GM21717 (cell line): ENCODE data around the gene NAALADL2.

Experiments
- ATAC-seq: cut with Tn5 transposase; IDR thresholded peaks from one replicate; pipeline ENCODE4 v1.9.1; 2021; ENCODE audit warnings: mild to moderate bottlenecking, moderate library complexity; ENCODE audit not compliant: unreplicated experiment

NAALADL2 gene

GRCh38 chr3:175295248-175296130 lies 436.4 kb downstream of the NAALADL2 start:
- no peak for ATAC-seq

GRCh38 chr3:175297216-175297615 lies 438.1 kb downstream of the NAALADL2 start:
- no peak for ATAC-seq

GRCh38 chr3:175301741-175302140 lies 442.6 kb downstream of the NAALADL2 start:
- ATAC-seq = no peak

GRCh38 chr3:175304404-175304803 lies 445.3 kb downstream of the NAALADL2 start:
- ATAC-seq = no peak

- no peak for ATAC-seq
Observed at GRCh38 chr3:175307642-175308041, 448.5 kb downstream of the NAALADL2 start.

GRCh38 chr3:175308097-175308496 lies 449.0 kb downstream of the NAALADL2 start:
- ATAC-seq = no peak

- ATAC-seq = no peak
Observed at GRCh38 chr3:175310046-175310445, 450.9 kb downstream of the NAALADL2 start.

- no peak for ATAC-seq
Observed at GRCh38 chr3:175311404-175311803, 452.3 kb downstream of the NAALADL2 start.

- ATAC-seq = no peak
Observed at GRCh38 chr3:175311946-175312345, 452.8 kb downstream of the NAALADL2 start.

- ATAC-seq = no peak
Observed at GRCh38 chr3:175312791-175313190, 453.7 kb downstream of the NAALADL2 start.

GRCh38 chr3:175316799-175317198 lies 457.7 kb downstream of the NAALADL2 start:
- ATAC-seq = no peak

- ATAC-seq = no peak
Observed at GRCh38 chr3:175325440-175325839, 466.3 kb downstream of the NAALADL2 start.

GRCh38 chr3:175326041-175326440 lies 466.9 kb downstream of the NAALADL2 start:
- no peak for ATAC-seq

GRCh38 chr3:175329373-175329772 lies 470.2 kb downstream of the NAALADL2 start:
- ATAC-seq = no peak

- no peak for ATAC-seq
Observed at GRCh38 chr3:175335229-175335628, 476.1 kb downstream of the NAALADL2 start.

- no peak for ATAC-seq
Observed at GRCh38 chr3:175336406-175337133, 477.4 kb downstream of the NAALADL2 start.

- ATAC-seq = no peak
Observed at GRCh38 chr3:175337631-175338030, 478.5 kb downstream of the NAALADL2 start.

- no peak for ATAC-seq
Observed at GRCh38 chr3:175338775-175339535, 479.8 kb downstream of the NAALADL2 start.

- ATAC-seq = no peak
Observed at GRCh38 chr3:175340338-175341015, 481.3 kb downstream of the NAALADL2 start.

GRCh38 chr3:175342196-175342595 lies 483.1 kb downstream of the NAALADL2 start:
- no peak for ATAC-seq

- no peak for ATAC-seq
Observed at GRCh38 chr3:175343946-175344345, 484.8 kb downstream of the NAALADL2 start.
